ENCODE measurements around the gene NOL12.
A peak's percentile ranks its signal among the peaks of the same experiment; 100 is the strongest.

Gene NOL12

GRCh38 chr22:37672920-37673455, 13.2 kb upstream of the NOL12 start:
- Mint-ChIP-seq H3K36me3 (ENCODE audit: low read depth) (peaks cover 6% of the 10 kb centered on the region), H3K9me3 (no peaks in the 10 kb centered on the region), H3K27me3 (ENCODE audit: low read depth, poor library complexity) (peaks cover 4% of the 10 kb centered on the region), H3K27ac (no peak overlapping the region), H3K4me1 (peaks cover 28% of the 10 kb centered on the region), H3K4me3 (no peak overlapping the region)
- DNase-seq, result no peak
- no peak for TF ChIP-seq CTCF (IDR thresholded peaks at IDR 0.05)

- Mint-ChIP-seq H3K4me3 (no peak overlapping the region), H3K4me1 (peaks cover 27% of the 10 kb centered on the region), H3K36me3 (ENCODE audit: low read depth) (no peaks in the 10 kb centered on the region), H3K9me3 (no peaks in the 10 kb centered on the region), H3K27ac (no peak overlapping the region), H3K27me3 (ENCODE audit: low read depth, poor library complexity) (peaks cover 4% of the 10 kb centered on the region)
- TF ChIP-seq CTCF (IDR thresholded peaks at IDR 0.05), result no peak
- DNase-seq, result no peak
Observed at GRCh38 chr22:37674248-37674647, 11.9 kb upstream of the NOL12 start.

- DNase-seq, result peak; percentile 54
- Mint-ChIP-seq H3K27me3 (ENCODE audit: low read depth, poor library complexity) (peaks cover 4% of the 10 kb centered on the region), H3K36me3 (ENCODE audit: low read depth) (no peaks in the 10 kb centered on the region), H3K4me1 (peaks cover 35% of the 10 kb centered on the region), H3K27ac (peak within 1 kb of the TSS; percentile 40), H3K4me3 (peak within 1 kb of the TSS; percentile 80), H3K9me3 (no peaks in the 10 kb centered on the region)
- no peak for TF ChIP-seq CTCF (IDR thresholded peaks at IDR 0.05)
Observed at GRCh38 chr22:37674951-37675929, 10.9 kb upstream of the NOL12 start, which contains the start of gene LGALS1. Gene LGALS1, plus strand, starts transcription at chr22:37675636. Its CDS starts 67 bp downstream, at chr22:37675703.

- H3K27me3 Mint-ChIP-seq (ENCODE audit: low read depth, poor library complexity), result peaks cover 4% of the 10 kb centered on the region
- H3K4me3 Mint-ChIP-seq, result peak overlapping the region; percentile 80
- no peaks in the 10 kb centered on the region for H3K9me3 Mint-ChIP-seq
- DNase-seq, result no peak
- no peak for TF ChIP-seq CTCF (IDR thresholded peaks at IDR 0.05)
- no peaks in the 10 kb centered on the region for H3K36me3 Mint-ChIP-seq (ENCODE audit: low read depth)
- H3K27ac Mint-ChIP-seq, result peak overlapping the region; percentile 40
- H3K4me1 Mint-ChIP-seq, result peaks cover 37% of the 10 kb centered on the region
Observed at GRCh38 chr22:37675930-37676735, 10.0 kb upstream of the NOL12 start.

- no peaks in the 10 kb centered on the region for H3K36me3 Mint-ChIP-seq (ENCODE audit: low read depth)
- no peak for TF ChIP-seq CTCF (IDR thresholded peaks at IDR 0.05)
- H3K4me1 Mint-ChIP-seq, result peaks cover 44% of the 10 kb centered on the region
- peak overlapping the region; percentile 40 for H3K27ac Mint-ChIP-seq
- H3K27me3 Mint-ChIP-seq (ENCODE audit: low read depth, poor library complexity), result peaks cover 9% of the 10 kb centered on the region
- H3K4me3 Mint-ChIP-seq, result peak overlapping the region; percentile 81
- peak; percentile 77 for DNase-seq
- H3K9me3 Mint-ChIP-seq, result no peaks in the 10 kb centered on the region
Observed at GRCh38 chr22:37676736-37677492, 9.2 kb upstream of the NOL12 start.

Measured in nephron progenitor cell (in vitro differentiated cells).